HEK293T (cell line): ENCODE measurements around the gene OLFM1.

ENCODE experiments used
- BHLHE40 ChIP-seq: fragments of 450-650 bp; IDR thresholded peaks from 2 replicates; pipeline ENCODE4 v1.6.1; 2016; ENCODE audit warnings: mild to moderate bottlenecking, moderate library complexity, borderline replicate concordance
- ELF4 ChIP-seq: fragments of 450-650 bp; IDR thresholded peaks from 2 replicates; pipeline ENCODE4 v1.6.1; 2017; ENCODE audit warnings: antibody characterized with exemption
- FOXA1 ChIP-seq: fragments of 450-650 bp; IDR thresholded peaks from 2 replicates; pipeline ENCODE4 v1.6.1; 2016; ENCODE audit warnings: mild to moderate bottlenecking
- SP1 ChIP-seq: fragments of 450-650 bp; IDR thresholded peaks from 2 replicates; pipeline ENCODE4 v1.6.1; 2017
- SUZ12 ChIP-seq: fragments of 450-650 bp; IDR thresholded peaks from 2 replicates; pipeline ENCODE4 v1.6.1; 2016; ENCODE audit warnings: mild to moderate bottlenecking
- TARDBP ChIP-seq: fragments of 450-650 bp; IDR thresholded peaks from 2 replicates; pipeline ENCODE4 v1.6.1; 2016

GRCh38 chr9:135073081-135073740 is 14.3 kb upstream of the OLFM1 start:
- TF ChIP-seq SUZ12 = no peak
- no peak for TF ChIP-seq ELF4
- no peak for TF ChIP-seq SP1
- no peak for TF ChIP-seq TARDBP
- no peak for TF ChIP-seq FOXA1
- no peak for TF ChIP-seq BHLHE40
